Spleen (tissue), 11 donors: ENCODE data around the gene PHLDA2. TPM values are rescaled to one million over a fixed set of nuclear protein-coding genes. Genes with fewer than 3 reads are reported as not detected.

ENCODE experiments used
- DNase-seq: peaks from one replicate; pipeline ENCODE4 v3.0.0-alpha.2; 2020
- H3K27ac ChIP-seq, 8 donors: fragments of 200-600 bp; sonication (generic) in 7 of 8; 1 replicate in 4 of 8; 2 replicates in 4 of 8; pipeline versions ENCODE4 v1.5.0 to v1.8.0; 2016 to 2021; ENCODE audit warnings: inconsistent platforms in 4 of 8, mild to moderate bottlenecking in 4 of 8, moderate library complexity in 1 of 8
- H3K27me3 ChIP-seq, 7 donors: fragments of 200-600 bp; sonication (generic) in 6 of 7; replicated peaks in 1 of 7; 1 replicate in 4 of 7; 2 replicates in 3 of 7; pipeline versions ENCODE4 v1.5.0 to v1.8.0; 2016 to 2021; ENCODE audit warnings: inconsistent platforms in 3 of 7, mild to moderate bottlenecking in 1 of 7
- H3K36me3 ChIP-seq, 6 donors: fragments of 200-600 bp; sonication (generic) in 5 of 6; 1 replicate in 4 of 6; 2 replicates in 2 of 6; pipeline versions ENCODE4 v1.5.0 to v1.8.0; 2016 to 2021; ENCODE audit warnings: inconsistent platforms in 2 of 6
- H3K4me1 ChIP-seq, 6 donors: fragments of 200-600 bp; sonication (generic) in 5 of 6; 1 replicate in 3 of 6; 2 replicates in 3 of 6; pipeline versions ENCODE4 v1.5.0 to v1.8.0; 2016 to 2021; ENCODE audit warnings: inconsistent platforms in 3 of 6
- H3K4me3 ChIP-seq, 8 donors: fragments of 200-600 bp; sonication (generic) in 7 of 8; 1 replicate in 4 of 8; 2 replicates in 4 of 8; pipeline versions ENCODE4 v1.5.0 to v1.8.0; 2016 to 2021; ENCODE audit warnings: inconsistent platforms in 4 of 8, mild to moderate bottlenecking in 4 of 8, moderate library complexity in 2 of 8
- H3K9me3 ChIP-seq, 8 donors: fragments of 200-600 bp; sonication (generic) in 7 of 8; 1 replicate in 4 of 8; 2 replicates in 4 of 8; pipeline versions ENCODE4 v1.5.0 to v1.8.0; 2016 to 2021; ENCODE audit warnings: inconsistent platforms in 4 of 8
- CTCF ChIP-seq, 11 experiments: fragments of 200-600 bp in 7 of 11; fragments of 450-650 bp in 4 of 11; sonication (generic) in 4 of 11; IDR thresholded peaks in 8 of 11; conservative IDR thresholded peaks in 3 of 11; 1 replicate in 7 of 11; 2 replicates in 4 of 11; pipeline versions ENCODE4 v1.4.0 to v1.8.0; 2016 to 2021; ENCODE audit warnings: antibody characterized with exemption in 11 of 11, inconsistent platforms in 4 of 11, mild to moderate bottlenecking in 1 of 11
- POLR2A ChIP-seq, 3 donors: fragments of 450-650 bp; IDR thresholded peaks; one replicate each; pipeline ENCODE4 v1.5.1; 2017; ENCODE audit warnings: antibody characterized with exemption in 3 of 3, mild to moderate bottlenecking in 1 of 3
- POLR2AphosphoS5 ChIP-seq, 3 donors: sonication (generic); formaldehyde crosslinking; IDR thresholded peaks; one replicate each; pipeline ENCODE4 v1.5.1; 2017; ENCODE audit warnings: antibody characterized with exemption in 3 of 3
- WGBS, 5 donors: extraction: QIAGEN DNeasy Blood & Tissue Kit in 3 of 5; methylation state at CpG; one replicate each; pipeline versions ENCODE4 v1.1.5 to v1.1.7; 2013 to 2018; 5-methylcytosine and 5-hydroxymethylcytosine counted together
- intact Hi-C: fragments of 100-400 bp; cut with DNase I; formaldehyde crosslinking; loops from one replicate; pipeline ENCODE4 v1.15.0; 2023; ENCODE audit warnings: low total_unique reads
- polyA plus RNA-seq, 3 donors: library from polyadenylated mRNA; stranded (reverse); fragments of 200-250 nt; gene quantifications; one replicate each; pipeline ENCODE4 v1.2.1, GENCODE V29; 2013
- total RNA-seq, 7 donors: library from RNA; depleted of rRNA in 3 of 7; stranded (reverse); fragments of >200 nt in 3 of 7; fragmentation: NEBNext Ultra II Directional in 4 of 7; extraction: Animal tissue kit (Norgen Biotek cat#: 25700) in 4 of 7; gene quantifications; one replicate each; pipeline versions ENCODE4 v1.1.0 to v1.2.1, GENCODE V29; 2016 to 2021
- donor health status: healthy with polysubstance abuse.
- donor health status: DM: no; HTN: no; CAD: no; lungs with moderate emphysema.
- donor health status: DM: no; HTN: no; CAD: no.
- donor health status: Bipolar disorder and iron deficiency.
- donor health status: healthy.
- donor health status: DM: no; HTN: no; CAD: no.
- donor health status: DM: yes; HTN: yes; CAD: no.

PHLDA2 gene
- total and polyA plus RNA-seq, 10 donors, result 1.4 to 3.5 (median 1.7) TPM; not detected in 1

GRCh38 chr11:2958251-2958650, 29.0 kb upstream of the PHLDA2 start:
- Histone ChIP-seq H3K4me3 (no peak overlapping the region), H3K27me3 (no peaks in the 10 kb centered on the region), H3K36me3 (peaks cover 8 to 100% (median 94%) of the 10 kb centered on the region in 6 donors), H3K4me1 (peaks cover 0 to 32% (median 6%) of the 10 kb centered on the region in 6 donors), H3K27ac (peak overlapping the region in 3 of 8 donors; percentile 47 to 57 (median 54)), H3K9me3 (no peaks in the 10 kb centered on the region)
- TF ChIP-seq POLR2AphosphoS5 (IDR thresholded peaks at IDR 0.05), result no peak
- TF ChIP-seq CTCF (IDR thresholded peaks at IDR 0.05 in 8 of 11, conservative IDR thresholded peaks at IDR 0.05 in 3 of 11), result no peak
- no peak for TF ChIP-seq POLR2A (IDR thresholded peaks at IDR 0.05)
- WGBS, 5 donors, result 63 to 82% (median 67%) methylated on average over 3 of the region's 3 CpGs
- no peak for DNase-seq
- intact Hi-C loops, result no loop called here

- no peak for DNase-seq
- Histone ChIP-seq H3K9me3 (no peaks in the 10 kb centered on the region), H3K4me3 (no peak overlapping the region), H3K27me3 (no peaks in the 10 kb centered on the region), H3K36me3 (peaks cover 14 to 100% (median 99%) of the 10 kb centered on the region in 6 donors), H3K4me1 (peaks cover 0 to 39% (median under 1%) of the 10 kb centered on the region in 6 donors), H3K27ac (no peak overlapping the region)
- TF ChIP-seq POLR2A (IDR thresholded peaks at IDR 0.05) (no peak), POLR2AphosphoS5 (IDR thresholded peaks at IDR 0.05) (no peak), CTCF (IDR thresholded peaks at IDR 0.05 in 8 of 11, conservative IDR thresholded peaks at IDR 0.05 in 3 of 11) (no peak)
- intact Hi-C loops, result no loop called here
- WGBS, 5 donors, result 77 to 90% (median 89%) methylated on average over 6 of the region's 6 CpGs
Measured at GRCh38 chr11:2955906-2956476, 26.8 kb upstream of the PHLDA2 start.

GRCh38 chr11:2954263-2954662, 25.0 kb upstream of the PHLDA2 start:
- DNase-seq, result no peak
- Histone ChIP-seq H3K4me3 (no peak overlapping the region), H3K9me3 (no peaks in the 10 kb centered on the region), H3K36me3 (peaks cover 14 to 100% (median 100%) of the 10 kb centered on the region in 6 donors), H3K27me3 (no peaks in the 10 kb centered on the region), H3K27ac (no peak overlapping the region), H3K4me1 (peaks cover 0 to 37% (median 0%) of the 10 kb centered on the region in 6 donors)
- TF ChIP-seq POLR2AphosphoS5 (IDR thresholded peaks at IDR 0.05), result no peak
- no peak for TF ChIP-seq POLR2A (IDR thresholded peaks at IDR 0.05)
- TF ChIP-seq CTCF (IDR thresholded peaks at IDR 0.05 in 8 of 11, conservative IDR thresholded peaks at IDR 0.05 in 3 of 11), result no peak
- intact Hi-C loops, result no loop called here
- 88 to 95% (median 90%) methylated on average over 6 of the region's 6 CpGs for WGBS, 5 donors

- DNase-seq, result no peak
- 67 to 74% (median 69%) methylated on average over 6 of the region's 6 CpGs for WGBS, 5 donors
- H3K9me3 ChIP-seq, result no peaks in the 10 kb centered on the region
- H3K27ac ChIP-seq, result peak overlapping the region in 2 of 8 donors; percentile 24 to 26
- intact Hi-C loops, result no loop called here
- TF ChIP-seq POLR2AphosphoS5 (IDR thresholded peaks at IDR 0.05), result peak in 2 of 3 donors; percentile 31 to 44
- no peak for TF ChIP-seq CTCF (IDR thresholded peaks at IDR 0.05 in 8 of 11, conservative IDR thresholded peaks at IDR 0.05 in 3 of 11)
- no peaks in the 10 kb centered on the region for H3K27me3 ChIP-seq
- peaks cover 0 to 33% (median 0%) of the 10 kb centered on the region in 6 donors for H3K4me1 ChIP-seq
- no peak overlapping the region for H3K4me3 ChIP-seq
- peaks cover 10 to 100% (median 98%) of the 10 kb centered on the region in 6 donors for H3K36me3 ChIP-seq
Measured at GRCh38 chr11:2952290-2952689, 23.1 kb upstream of the PHLDA2 start.
